Measurements from ENCODE around the gene MRPL51.

GRCh38 chr12:6492838-6493496, at the start of gene MRPL51:
- TF ChIP-seq CTCF (IDR thresholded peaks at IDR 0.05; ENCODE audit: borderline replicate concordance, extremely low read depth, low read length, poor library complexity, severe bottlenecking) (no peak), EZH2 (IDR thresholded peaks at IDR 0.05; ENCODE audit: borderline replicate concordance, low read depth, low read length, severe bottlenecking) (no peak)

Measured in DND-41 (cell line).